ENCODE measurements around the gene P2RY12.
"Not testable (repeated sequence)": the region's sequence is repeated elsewhere in the genome, so short reads cannot be mapped to it uniquely, and the experiment has no call there.

The P2RY12 gene

GRCh38 chr3:151395806-151396205 lies 11.3 kb upstream of the P2RY12 start:
- H3K9me3 ChIP-seq (ENCODE audit: severe bottlenecking) = no peaks in the 10 kb centered on the region
- H3K4me3 ChIP-seq (ENCODE audit: severe bottlenecking) = no peak overlapping the region
- no peak overlapping the region for H3K27ac ChIP-seq (ENCODE audit: poor library complexity, severe bottlenecking)
- no peak for DNase-seq (ENCODE audit: low spot score)
- peak; percentile 70; the same call in 2 of the 3 replicates for ATAC-seq (ENCODE audit: low read depth)
- no peaks in the 10 kb centered on the region for H3K27me3 ChIP-seq (ENCODE audit: insufficient read depth, poor library complexity, severe bottlenecking)
- H3K4me1 ChIP-seq (ENCODE audit: insufficient read depth, poor library complexity, severe bottlenecking) = peaks cover 13% of the 10 kb centered on the region
- no peak for TF ChIP-seq CTCF (IDR thresholded peaks at IDR 0.05; ENCODE audit: poor library complexity, severe bottlenecking)
- H3K36me3 ChIP-seq (ENCODE audit: low read depth) = no peaks in the 10 kb centered on the region

- Histone ChIP-seq H3K4me1 (ENCODE audit: insufficient read depth, poor library complexity, severe bottlenecking) (peaks cover 13% of the 10 kb centered on the region), H3K27ac (ENCODE audit: poor library complexity, severe bottlenecking) (no peak overlapping the region), H3K36me3 (ENCODE audit: low read depth) (no peaks in the 10 kb centered on the region), H3K4me3 (ENCODE audit: severe bottlenecking) (no peak overlapping the region), H3K9me3 (ENCODE audit: severe bottlenecking) (no peaks in the 10 kb centered on the region), H3K27me3 (ENCODE audit: insufficient read depth, poor library complexity, severe bottlenecking) (no peaks in the 10 kb centered on the region)
- no peak for TF ChIP-seq CTCF (IDR thresholded peaks at IDR 0.05; ENCODE audit: poor library complexity, severe bottlenecking)
- ATAC-seq (ENCODE audit: low read depth) (no peak), DNase-seq (ENCODE audit: low spot score) (no peak)
Measured at GRCh38 chr3:151394611-151395010, 10.1 kb upstream of the P2RY12 start.

- Histone ChIP-seq H3K4me1 (ENCODE audit: insufficient read depth, poor library complexity, severe bottlenecking) (peaks cover 13% of the 10 kb centered on the region), H3K27ac (ENCODE audit: poor library complexity, severe bottlenecking) (no peak overlapping the region)
- ATAC-seq (ENCODE audit: low read depth) = no peak
Measured at GRCh38 chr3:151393941-151394340, 9.4 kb upstream of the P2RY12 start.

GRCh38 chr3:151393146-151393830 lies 8.7 kb upstream of the P2RY12 start:
- Histone ChIP-seq H3K9me3 (ENCODE audit: severe bottlenecking) (no peaks in the 10 kb centered on the region), H3K27ac (ENCODE audit: poor library complexity, severe bottlenecking) (no peak overlapping the region), H3K4me1 (ENCODE audit: insufficient read depth, poor library complexity, severe bottlenecking) (peaks cover 13% of the 10 kb centered on the region), H3K27me3 (ENCODE audit: insufficient read depth, poor library complexity, severe bottlenecking) (no peaks in the 10 kb centered on the region), H3K4me3 (ENCODE audit: severe bottlenecking) (no peak overlapping the region), H3K36me3 (ENCODE audit: low read depth) (no peaks in the 10 kb centered on the region)
- no peak for ATAC-seq (ENCODE audit: low read depth)
- DNase-seq (ENCODE audit: low spot score) = no peak
- TF ChIP-seq CTCF (IDR thresholded peaks at IDR 0.05; ENCODE audit: poor library complexity, severe bottlenecking) = no peak

More at GRCh38 chr3:151393941-151394340, 9.4 kb upstream of the P2RY12 start:
- Histone ChIP-seq H3K9me3 (ENCODE audit: severe bottlenecking) (no peaks in the 10 kb centered on the region), H3K4me3 (ENCODE audit: severe bottlenecking) (no peak overlapping the region), H3K36me3 (ENCODE audit: low read depth) (no peaks in the 10 kb centered on the region), H3K27me3 (ENCODE audit: insufficient read depth, poor library complexity, severe bottlenecking) (no peaks in the 10 kb centered on the region)
- DNase-seq (ENCODE audit: low spot score) = no peak
- no peak for TF ChIP-seq CTCF (IDR thresholded peaks at IDR 0.05; ENCODE audit: poor library complexity, severe bottlenecking)

GRCh38 chr3:151392191-151392590 lies 7.6 kb upstream of the P2RY12 start:
- not testable (repeated sequence) for H3K27ac ChIP-seq (ENCODE audit: poor library complexity, severe bottlenecking); H3K4me3 ChIP-seq (ENCODE audit: severe bottlenecking); H3K9me3 ChIP-seq (ENCODE audit: severe bottlenecking); H3K36me3 ChIP-seq (ENCODE audit: low read depth); ATAC-seq (ENCODE audit: low read depth); H3K27me3 ChIP-seq (ENCODE audit: insufficient read depth, poor library complexity, severe bottlenecking); DNase-seq (ENCODE audit: low spot score)
- peaks cover 13% of the 10 kb centered on the region for H3K4me1 ChIP-seq (ENCODE audit: insufficient read depth, poor library complexity, severe bottlenecking)
